GM21825 (cell line): ENCODE measurements around the gene SLC2A10.

Experiments
- ATAC-seq: cut with Tn5 transposase; IDR thresholded peaks from one replicate; pipeline ENCODE4 v1.9.1; 2021; ENCODE audit warnings: mild to moderate bottlenecking, moderate library complexity; ENCODE audit not compliant: unreplicated experiment

Gene SLC2A10

GRCh38 chr20:46758929-46759669 is 49.6 kb downstream of the SLC2A10 start:
- no peak for ATAC-seq

GRCh38 chr20:46761566-46761965 is 52.1 kb downstream of the SLC2A10 start:
- ATAC-seq = no peak

- ATAC-seq = no peak
Observed at GRCh38 chr20:46764068-46764467, 54.6 kb downstream of the SLC2A10 start.

GRCh38 chr20:46765506-46766120 is 56.2 kb downstream of the SLC2A10 start:
- ATAC-seq = no peak

- no peak for ATAC-seq
Observed at GRCh38 chr20:46767127-46767761, 57.8 kb downstream of the SLC2A10 start.

GRCh38 chr20:46770330-46771194 is 61.1 kb downstream of the SLC2A10 start:
- no peak for ATAC-seq

GRCh38 chr20:46771195-46771588 is 61.7 kb downstream of the SLC2A10 start:
- no peak for ATAC-seq

GRCh38 chr20:46772901-46773300 is 63.5 kb downstream of the SLC2A10 start:
- no peak for ATAC-seq

- no peak for ATAC-seq
Observed at GRCh38 chr20:46773680-46774079, 64.2 kb downstream of the SLC2A10 start.

GRCh38 chr20:46774236-46774635 is 64.8 kb downstream of the SLC2A10 start:
- no peak for ATAC-seq

GRCh38 chr20:46774943-46775560 is 65.6 kb downstream of the SLC2A10 start:
- ATAC-seq = no peak

- no peak for ATAC-seq
Observed at GRCh38 chr20:46775806-46776205, 66.4 kb downstream of the SLC2A10 start.

GRCh38 chr20:46777331-46777730 is 67.9 kb downstream of the SLC2A10 start:
- no peak for ATAC-seq

- no peak for ATAC-seq
Observed at GRCh38 chr20:46779831-46780230, 70.4 kb downstream of the SLC2A10 start.

GRCh38 chr20:46784436-46785127 is 75.1 kb downstream of the SLC2A10 start:
- no peak for ATAC-seq
